Esophagus squamous epithelium (tissue), 4 donors: ENCODE results near the gene CNTNAP2.

Source experiments
- CTCF ChIP-seq, 6 experiments: fragments of 450-650 bp in 4 of 6; fragments of 200-600 bp in 2 of 6; sonication (generic) in 2 of 6; IDR thresholded peaks; one replicate each; pipeline ENCODE4 v1.5.1; 2016 to 2019; ENCODE audit warnings: antibody characterized with exemption in 6 of 6, mild to moderate bottlenecking in 4 of 6, moderate library complexity in 4 of 6
- POLR2A ChIP-seq, 4 donors: fragments of 450-650 bp; IDR thresholded peaks; one replicate each; pipeline ENCODE4 v1.6.1; 2017; ENCODE audit warnings: antibody characterized with exemption in 4 of 4, mild to moderate bottlenecking in 4 of 4, moderate library complexity in 3 of 4

GRCh38 chr7:147824671-147825070 is 1708.1 kb downstream of the CNTNAP2 start:
- TF ChIP-seq CTCF (IDR thresholded peaks at IDR 0.05): no peak
- TF ChIP-seq POLR2A (IDR thresholded peaks at IDR 0.05): no peak
